ENCODE data around the gene CASZ1. TPM values are rescaled to one million over a fixed set of nuclear protein-coding genes. Genes with fewer than 3 reads are reported as not detected.
A peak's percentile ranks its signal among the peaks of the same experiment; 100 is the strongest.

Gene CASZ1
- total RNA-seq, 1 donor from 2014 or later, result 23.6 TPM

- Mint-ChIP-seq H3K36me3 (ENCODE audit: insufficient read depth) (no peaks in the 10 kb centered on the region), H3K9me3 (ENCODE audit: low read depth) (no peaks in the 10 kb centered on the region), H3K27me3 (peaks cover 21% of the 10 kb centered on the region), H3K4me1 (ENCODE audit: low read depth) (peaks cover 21% of the 10 kb centered on the region), H3K4me3 (ENCODE audit: low read depth) (no peak overlapping the region), H3K27ac (no peak overlapping the region)
- no peak for DNase-seq (ENCODE audit: low spot score, unreplicated experiment)
- TF ChIP-seq CTCF (IDR thresholded peaks at IDR 0.05; ENCODE audit: unreplicated experiment), result no peak
These were observed 74.8 kb downstream of the CASZ1 start for GRCh38 chr1:10721381-10722321.

GRCh38 chr1:10720635-10721034, 75.8 kb downstream of the CASZ1 start:
- Mint-ChIP-seq H3K27ac (no peak overlapping the region), H3K27me3 (peaks cover 21% of the 10 kb centered on the region), H3K4me1 (ENCODE audit: low read depth) (peaks cover 26% of the 10 kb centered on the region), H3K4me3 (ENCODE audit: low read depth) (no peak overlapping the region), H3K36me3 (ENCODE audit: insufficient read depth) (no peaks in the 10 kb centered on the region), H3K9me3 (ENCODE audit: low read depth) (no peaks in the 10 kb centered on the region)
- DNase-seq (ENCODE audit: low spot score, unreplicated experiment), result no peak
- no peak for TF ChIP-seq CTCF (IDR thresholded peaks at IDR 0.05; ENCODE audit: unreplicated experiment)

GRCh38 chr1:10718083-10718415, 78.4 kb downstream of the CASZ1 start:
- peaks cover 26% of the 10 kb centered on the region for H3K4me1 Mint-ChIP-seq (ENCODE audit: low read depth)
- H3K9me3 Mint-ChIP-seq (ENCODE audit: low read depth), result no peaks in the 10 kb centered on the region
- no peak for DNase-seq (ENCODE audit: low spot score, unreplicated experiment)
- no peak for TF ChIP-seq CTCF (IDR thresholded peaks at IDR 0.05; ENCODE audit: unreplicated experiment)
- H3K27me3 Mint-ChIP-seq, result peaks cover 14% of the 10 kb centered on the region
- no peak overlapping the region for H3K4me3 Mint-ChIP-seq (ENCODE audit: low read depth)
- no peaks in the 10 kb centered on the region for H3K36me3 Mint-ChIP-seq (ENCODE audit: insufficient read depth)
- H3K27ac Mint-ChIP-seq, result no peak overlapping the region

GRCh38 chr1:10717296-10718082, 79.0 kb downstream of the CASZ1 start:
- DNase-seq (ENCODE audit: low spot score, unreplicated experiment), result no peak
- Mint-ChIP-seq H3K4me1 (ENCODE audit: low read depth) (peaks cover 26% of the 10 kb centered on the region), H3K27ac (peak overlapping the region; percentile 94), H3K4me3 (ENCODE audit: low read depth) (peak overlapping the region; percentile 12), H3K36me3 (ENCODE audit: insufficient read depth) (no peaks in the 10 kb centered on the region), H3K9me3 (ENCODE audit: low read depth) (no peaks in the 10 kb centered on the region), H3K27me3 (peaks cover 19% of the 10 kb centered on the region)
- TF ChIP-seq CTCF (IDR thresholded peaks at IDR 0.05; ENCODE audit: unreplicated experiment), result no peak

- peaks cover 26% of the 10 kb centered on the region for H3K4me1 Mint-ChIP-seq (ENCODE audit: low read depth)
These were observed 79.6 kb downstream of the CASZ1 start for GRCh38 chr1:10716840-10717239.

More at GRCh38 chr1:10716840-10717239, 79.6 kb downstream of the CASZ1 start:
- TF ChIP-seq CTCF (IDR thresholded peaks at IDR 0.05; ENCODE audit: unreplicated experiment), result no peak
- Mint-ChIP-seq H3K4me3 (ENCODE audit: low read depth) (peak overlapping the region; percentile 12), H3K27ac (no peak overlapping the region), H3K27me3 (peaks cover 19% of the 10 kb centered on the region), H3K36me3 (ENCODE audit: insufficient read depth) (no peaks in the 10 kb centered on the region), H3K9me3 (ENCODE audit: low read depth) (no peaks in the 10 kb centered on the region)
- DNase-seq (ENCODE audit: low spot score, unreplicated experiment), result no peak
